HL-60 (cell line): ENCODE data around the gene RASL11A.

ENCODE experiments used
- CTCF ChIP-seq: IDR thresholded peaks from one replicate; pipeline ENCODE4 v1.5.1; 2011; ENCODE audit warnings: low read length, control low read depth, inconsistent platforms; ENCODE audit not compliant: insufficient read depth
- GABPA ChIP-seq: IDR thresholded peaks from 2 replicates; pipeline ENCODE4 v1.6.1; 2012; ENCODE audit warnings: low read depth
- POLR2AphosphoS5 ChIP-seq: IDR thresholded peaks from 2 replicates; pipeline ENCODE4 v1.6.1; 2012; ENCODE audit warnings: low read depth
- REST ChIP-seq: IDR thresholded peaks from 2 replicates; pipeline ENCODE4 v1.6.1; 2012; ENCODE audit warnings: low read depth; ENCODE audit not compliant: insufficient replicate concordance

GRCh38 chr13:27280009-27280656 lies 9.5 kb downstream of the RASL11A start:
- TF ChIP-seq POLR2AphosphoS5 = no peak
- no peak for TF ChIP-seq CTCF
- TF ChIP-seq REST = no peak
- no peak for TF ChIP-seq GABPA
